Endothelial cell (in vitro differentiated cells): Measurements from ENCODE around the gene LPIN1. TPM values are rescaled to one million over a fixed set of nuclear protein-coding genes. Genes with fewer than 3 reads are reported as not detected.

Source experiments
- DNase-seq: peaks from one replicate; pipeline ENCODE4 v3.0.0; 2021; ENCODE audit warnings: low spot score
- H3K27ac Mint-ChIP-seq: one replicate; pipeline ENCODE4 v1.8.0; 2021; ENCODE audit warnings: mixed read lengths, inconsistent platforms; ENCODE audit not compliant: unreplicated experiment
- H3K27me3 Mint-ChIP-seq: one replicate; pipeline ENCODE4 v1.8.0; 2021; ENCODE audit warnings: mild to moderate bottlenecking, moderate library complexity, mixed read lengths, inconsistent platforms; ENCODE audit not compliant: unreplicated experiment
- H3K36me3 Mint-ChIP-seq: one replicate; pipeline ENCODE4 v1.8.0; 2021; ENCODE audit warnings: mild to moderate bottlenecking, low read depth, mixed read lengths, inconsistent platforms; ENCODE audit not compliant: unreplicated experiment
- H3K4me1 Mint-ChIP-seq: one replicate; pipeline ENCODE4 v1.8.0; 2021; ENCODE audit warnings: mild to moderate bottlenecking, mixed read lengths, inconsistent platforms; ENCODE audit not compliant: unreplicated experiment
- H3K4me3 Mint-ChIP-seq: one replicate; pipeline ENCODE4 v1.8.0; 2021; ENCODE audit warnings: mild to moderate bottlenecking, mixed read lengths, inconsistent platforms; ENCODE audit not compliant: unreplicated experiment
- H3K9me3 Mint-ChIP-seq: one replicate; pipeline ENCODE4 v1.8.0; 2021; ENCODE audit warnings: mixed read lengths, inconsistent platforms; ENCODE audit not compliant: unreplicated experiment
- total RNA-seq: library from RNA; stranded (reverse); fragmentation: NEBNext Ultra II Directional; extraction: Animal tissue kit (Norgen Biotek cat#: 25700); gene quantifications from one replicate; pipeline ENCODE4 v1.2.1, GENCODE V29; 2021; ENCODE audit not compliant: unreplicated experiment
- TF ChIP-seq, protein P1 (sequence below): fragments of 200-600 bp; sonication (generic); IDR thresholded peaks from one replicate; pipeline ENCODE4 v1.5.0; 2021; ENCODE audit warnings: antibody characterized with exemption; ENCODE audit not compliant: unreplicated experiment

LPIN1 gene
- total RNA-seq, 1 donor from 2014 or later, result 16.4 TPM

DNA sequence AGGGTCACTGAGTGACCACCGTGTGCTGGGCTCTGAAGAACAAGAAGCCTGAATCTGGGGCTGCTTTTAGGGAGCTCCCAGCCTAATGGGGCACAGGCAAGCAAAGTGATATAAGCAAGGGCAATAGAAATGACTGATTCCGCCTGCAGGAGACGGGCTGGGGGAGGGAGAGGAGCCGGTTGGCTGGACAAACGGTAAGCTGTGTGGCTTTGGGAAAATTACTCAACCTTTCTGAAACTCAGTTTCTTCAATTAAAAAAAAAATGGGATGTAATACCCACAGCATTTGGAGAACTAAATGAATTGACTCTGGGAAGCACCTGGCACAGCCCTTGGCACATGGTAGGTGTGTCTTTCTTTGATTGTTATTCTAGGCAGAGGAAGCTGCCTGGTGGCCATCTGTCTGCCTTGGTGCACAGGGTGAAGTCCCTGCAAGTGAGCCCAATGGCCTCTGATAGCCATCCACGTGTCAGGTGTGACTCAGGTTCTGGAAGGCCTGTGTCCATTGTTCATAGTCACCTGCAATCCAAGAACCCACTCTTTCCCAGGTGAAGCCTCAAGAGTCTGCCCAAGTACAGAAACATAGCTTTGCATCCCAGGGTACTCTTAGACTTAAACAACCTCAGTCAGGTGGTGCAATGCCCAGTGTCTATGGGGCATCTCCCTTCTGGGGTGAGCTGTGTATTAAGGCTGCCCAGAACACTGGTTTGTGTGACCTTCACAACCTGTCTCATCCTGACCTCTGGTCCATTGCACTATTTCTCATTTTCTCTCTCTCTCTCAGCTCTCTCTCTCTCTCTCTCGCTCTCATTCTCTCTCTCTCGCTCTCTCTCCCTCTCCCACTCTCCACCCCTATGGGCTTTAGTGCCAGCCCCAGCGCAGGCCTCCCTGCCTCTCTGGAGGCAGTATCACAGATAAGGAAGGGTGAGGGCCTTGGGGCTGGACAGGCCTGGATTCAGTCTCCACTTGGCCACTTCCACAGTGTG, 46.5 kb upstream of the LPIN1 start:
- no peaks in the 10 kb centered on the region for H3K36me3 Mint-ChIP-seq
- no peak overlapping the region for H3K4me3 Mint-ChIP-seq
- no peaks in the 10 kb centered on the region for H3K4me1 Mint-ChIP-seq
- no peak for DNase-seq
- TF ChIP-seq, protein P1, sequence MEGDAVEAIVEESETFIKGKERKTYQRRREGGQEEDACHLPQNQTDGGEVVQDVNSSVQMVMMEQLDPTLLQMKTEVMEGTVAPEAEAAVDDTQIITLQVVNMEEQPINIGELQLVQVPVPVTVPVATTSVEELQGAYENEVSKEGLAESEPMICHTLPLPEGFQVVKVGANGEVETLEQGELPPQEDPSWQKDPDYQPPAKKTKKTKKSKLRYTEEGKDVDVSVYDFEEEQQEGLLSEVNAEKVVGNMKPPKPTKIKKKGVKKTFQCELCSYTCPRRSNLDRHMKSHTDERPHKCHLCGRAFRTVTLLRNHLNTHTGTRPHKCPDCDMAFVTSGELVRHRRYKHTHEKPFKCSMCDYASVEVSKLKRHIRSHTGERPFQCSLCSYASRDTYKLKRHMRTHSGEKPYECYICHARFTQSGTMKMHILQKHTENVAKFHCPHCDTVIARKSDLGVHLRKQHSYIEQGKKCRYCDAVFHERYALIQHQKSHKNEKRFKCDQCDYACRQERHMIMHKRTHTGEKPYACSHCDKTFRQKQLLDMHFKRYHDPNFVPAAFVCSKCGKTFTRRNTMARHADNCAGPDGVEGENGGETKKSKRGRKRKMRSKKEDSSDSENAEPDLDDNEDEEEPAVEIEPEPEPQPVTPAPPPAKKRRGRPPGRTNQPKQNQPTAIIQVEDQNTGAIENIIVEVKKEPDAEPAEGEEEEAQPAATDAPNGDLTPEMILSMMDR, result no peak
- no peaks in the 10 kb centered on the region for H3K9me3 Mint-ChIP-seq
- no peak overlapping the region for H3K27ac Mint-ChIP-seq
- no peaks in the 10 kb centered on the region for H3K27me3 Mint-ChIP-seq

DNA sequence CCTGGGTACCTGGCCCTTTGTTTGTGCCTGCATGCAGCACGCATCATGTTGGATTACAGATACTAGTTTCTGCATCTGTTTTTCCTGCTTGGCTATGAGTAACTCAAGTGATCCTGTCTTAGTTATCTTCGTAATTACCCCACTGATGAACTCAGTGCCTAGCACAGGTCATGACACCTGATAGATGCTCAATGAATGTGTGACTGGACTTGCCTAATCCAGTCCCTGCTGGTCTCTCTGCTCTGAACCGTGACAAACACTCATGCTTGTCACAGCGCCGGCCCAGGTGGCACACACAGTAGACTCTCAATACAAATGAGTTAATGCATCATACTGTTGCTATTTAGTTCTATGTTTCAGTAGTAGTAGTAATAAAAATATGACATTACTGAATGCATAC, 45.2 kb upstream of the LPIN1 start:
- H3K27me3 Mint-ChIP-seq, result no peaks in the 10 kb centered on the region
- TF ChIP-seq, protein P1, result no peak
- no peaks in the 10 kb centered on the region for H3K36me3 Mint-ChIP-seq
- DNase-seq, result no peak
- no peak overlapping the region for H3K27ac Mint-ChIP-seq
- H3K4me3 Mint-ChIP-seq, result no peak overlapping the region
- H3K4me1 Mint-ChIP-seq, result no peaks in the 10 kb centered on the region
- H3K9me3 Mint-ChIP-seq, result no peaks in the 10 kb centered on the region

DNA sequence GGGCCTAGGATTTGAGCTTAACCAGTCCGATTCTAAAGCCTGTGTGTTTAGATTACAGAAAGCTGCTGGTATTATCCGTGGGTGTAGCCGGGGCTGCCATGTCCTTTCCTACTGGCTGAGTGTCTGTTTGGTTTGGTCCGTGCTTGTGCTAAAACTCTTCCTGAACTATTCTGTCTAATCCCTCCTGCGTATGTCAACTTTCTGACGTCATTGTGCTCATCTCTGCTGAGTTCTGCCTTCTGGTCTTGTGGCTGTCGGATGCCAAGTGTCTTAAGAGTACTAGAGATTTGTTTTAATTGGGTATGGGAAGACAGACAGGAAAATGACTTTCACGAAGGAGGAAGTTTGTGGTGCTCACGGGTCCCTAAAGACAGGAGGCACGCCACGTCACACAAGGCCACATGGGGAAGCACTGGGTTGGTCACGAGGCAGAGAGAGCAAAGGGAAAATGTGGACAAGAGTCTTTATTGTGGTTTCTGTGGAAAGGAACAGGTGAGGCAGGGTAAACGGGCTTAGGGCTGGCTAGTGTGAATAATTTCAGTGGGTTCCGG, 44.6 kb upstream of the LPIN1 start:
- TF ChIP-seq, protein P1, result no peak
- no peak for DNase-seq
- Mint-ChIP-seq H3K4me1 (no peaks in the 10 kb centered on the region), H3K27ac (no peak overlapping the region), H3K4me3 (no peak overlapping the region), H3K27me3 (no peaks in the 10 kb centered on the region), H3K36me3 (no peaks in the 10 kb centered on the region), H3K9me3 (no peaks in the 10 kb centered on the region)

DNA sequence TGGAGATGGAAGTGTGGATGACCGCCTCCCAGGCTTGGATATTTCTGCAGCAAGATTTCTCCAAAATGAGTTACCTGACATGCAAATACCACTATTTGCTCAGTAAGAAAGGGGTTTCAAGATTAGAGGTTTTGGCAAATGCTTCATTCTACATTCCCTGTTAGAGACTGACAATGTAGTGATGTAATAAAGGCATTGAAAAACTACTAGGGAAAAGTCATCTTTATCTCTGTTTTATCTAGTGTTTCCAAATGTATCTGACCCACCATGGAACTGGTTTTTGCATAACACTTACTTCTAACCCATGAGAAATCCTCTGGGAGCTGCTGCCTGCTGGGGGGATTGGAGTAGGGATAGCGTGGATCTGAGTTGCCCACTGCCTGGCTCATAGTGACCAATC, 43.5 kb upstream of the LPIN1 start:
- H3K4me1 Mint-ChIP-seq, result peaks cover 3% of the 10 kb centered on the region
- H3K36me3 Mint-ChIP-seq, result no peaks in the 10 kb centered on the region

More for the DNA sequence above, 43.5 kb upstream of the LPIN1 start:
- H3K4me3 Mint-ChIP-seq, result no peak overlapping the region
- H3K9me3 Mint-ChIP-seq, result no peaks in the 10 kb centered on the region
- no peak for DNase-seq
- H3K27me3 Mint-ChIP-seq, result peaks cover 4% of the 10 kb centered on the region
- H3K27ac Mint-ChIP-seq, result no peak overlapping the region
- TF ChIP-seq, protein P1, result no peak
